Endothelial cell (in vitro differentiated cells): ENCODE results near the gene PTCHD4. TPM values are rescaled to one million over a fixed set of nuclear protein-coding genes. Genes with fewer than 3 reads are reported as not detected.

Source experiments
- DNase-seq: peaks from one replicate; pipeline ENCODE4 v3.0.0; 2021; ENCODE audit warnings: low spot score
- H3K27ac Mint-ChIP-seq: one replicate; pipeline ENCODE4 v1.8.0; 2021; ENCODE audit warnings: mixed read lengths, inconsistent platforms; ENCODE audit not compliant: unreplicated experiment
- H3K27me3 Mint-ChIP-seq: one replicate; pipeline ENCODE4 v1.8.0; 2021; ENCODE audit warnings: mild to moderate bottlenecking, moderate library complexity, mixed read lengths, inconsistent platforms; ENCODE audit not compliant: unreplicated experiment
- H3K36me3 Mint-ChIP-seq: one replicate; pipeline ENCODE4 v1.8.0; 2021; ENCODE audit warnings: mild to moderate bottlenecking, low read depth, mixed read lengths, inconsistent platforms; ENCODE audit not compliant: unreplicated experiment
- H3K4me1 Mint-ChIP-seq: one replicate; pipeline ENCODE4 v1.8.0; 2021; ENCODE audit warnings: mild to moderate bottlenecking, mixed read lengths, inconsistent platforms; ENCODE audit not compliant: unreplicated experiment
- H3K4me3 Mint-ChIP-seq: one replicate; pipeline ENCODE4 v1.8.0; 2021; ENCODE audit warnings: mild to moderate bottlenecking, mixed read lengths, inconsistent platforms; ENCODE audit not compliant: unreplicated experiment
- H3K9me3 Mint-ChIP-seq: one replicate; pipeline ENCODE4 v1.8.0; 2021; ENCODE audit warnings: mixed read lengths, inconsistent platforms; ENCODE audit not compliant: unreplicated experiment
- CTCF ChIP-seq: fragments of 200-600 bp; sonication (generic); IDR thresholded peaks from one replicate; pipeline ENCODE4 v1.5.0; 2021; ENCODE audit warnings: antibody characterized with exemption; ENCODE audit not compliant: unreplicated experiment
- total RNA-seq: library from RNA; stranded (reverse); fragmentation: NEBNext Ultra II Directional; extraction: Animal tissue kit (Norgen Biotek cat#: 25700); gene quantifications from one replicate; pipeline ENCODE4 v1.2.1, GENCODE V29; 2021; ENCODE audit not compliant: unreplicated experiment

Gene PTCHD4
- total RNA-seq, 1 donor from 2014 or later = 28.5 TPM

DNA sequence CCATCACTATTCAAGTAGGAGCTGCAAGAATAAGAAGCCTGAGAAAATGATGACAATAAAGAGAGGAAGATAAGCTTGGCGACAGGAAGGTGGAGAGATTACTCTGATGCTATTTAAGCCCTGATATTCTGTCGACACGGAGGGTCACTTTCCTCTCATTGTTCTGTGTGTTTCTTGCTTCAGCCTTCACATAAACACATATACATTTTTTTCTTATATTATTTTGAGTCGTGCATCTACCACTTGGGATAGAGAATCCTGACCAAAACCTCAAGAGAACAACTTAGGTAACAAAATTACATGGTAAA is 10.5 kb downstream of the PTCHD4 start:
- Mint-ChIP-seq H3K4me3 (peak overlapping the region; percentile 72), H3K9me3 (peaks cover 13% of the 10 kb centered on the region), H3K36me3 (peaks cover 61% of the 10 kb centered on the region), H3K27me3 (peaks cover 17% of the 10 kb centered on the region), H3K27ac (peak overlapping the region; percentile 94), H3K4me1 (peaks cover 69% of the 10 kb centered on the region)
- TF ChIP-seq CTCF = no peak
- no peak for DNase-seq

DNA sequence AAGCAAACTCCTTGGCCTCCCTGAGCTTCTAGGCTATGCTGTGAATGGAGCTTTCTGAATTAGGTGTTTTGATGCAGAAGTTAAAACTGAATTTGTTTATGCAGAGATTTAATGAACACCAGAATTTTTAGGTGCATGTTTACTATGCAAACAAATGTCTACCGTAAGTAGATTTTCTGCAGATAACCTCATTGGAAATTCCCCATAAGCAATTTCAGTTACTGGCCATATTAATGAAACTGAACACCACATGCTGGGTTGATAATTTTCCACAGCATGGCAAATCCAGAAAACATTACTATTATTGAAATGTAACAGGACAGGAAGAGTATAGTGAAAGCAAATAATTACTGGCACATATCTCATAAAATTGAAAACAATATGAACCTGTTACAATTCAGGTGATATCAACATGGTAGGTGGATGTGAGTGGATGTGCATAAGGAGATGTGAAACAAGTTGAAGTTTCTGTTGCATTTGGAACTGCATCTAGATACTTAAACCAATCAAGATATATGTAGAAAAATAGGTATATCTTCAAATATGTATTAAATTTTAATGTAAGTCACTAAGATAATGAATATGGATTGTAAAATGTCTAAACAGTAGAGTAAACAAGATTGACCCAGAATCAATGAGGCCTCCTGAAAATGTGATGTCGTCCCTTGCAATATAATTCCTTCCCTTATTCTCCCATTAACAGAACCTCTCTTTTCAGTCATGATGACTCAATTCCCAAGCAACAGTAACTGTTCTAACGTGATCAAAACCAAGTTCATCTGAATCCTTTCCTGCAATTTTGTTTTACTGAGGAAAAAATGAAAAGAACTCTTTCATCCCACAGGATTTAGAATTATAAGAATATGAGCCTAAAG is 11.0 kb downstream of the PTCHD4 start:
- Mint-ChIP-seq H3K27ac (peak overlapping the region; percentile 94), H3K4me3 (peak overlapping the region; percentile 72), H3K27me3 (peaks cover 16% of the 10 kb centered on the region), H3K9me3 (peaks cover 13% of the 10 kb centered on the region), H3K36me3 (peaks cover 56% of the 10 kb centered on the region), H3K4me1 (peaks cover 63% of the 10 kb centered on the region)
- no peak for TF ChIP-seq CTCF
- DNase-seq = no peak

DNA sequence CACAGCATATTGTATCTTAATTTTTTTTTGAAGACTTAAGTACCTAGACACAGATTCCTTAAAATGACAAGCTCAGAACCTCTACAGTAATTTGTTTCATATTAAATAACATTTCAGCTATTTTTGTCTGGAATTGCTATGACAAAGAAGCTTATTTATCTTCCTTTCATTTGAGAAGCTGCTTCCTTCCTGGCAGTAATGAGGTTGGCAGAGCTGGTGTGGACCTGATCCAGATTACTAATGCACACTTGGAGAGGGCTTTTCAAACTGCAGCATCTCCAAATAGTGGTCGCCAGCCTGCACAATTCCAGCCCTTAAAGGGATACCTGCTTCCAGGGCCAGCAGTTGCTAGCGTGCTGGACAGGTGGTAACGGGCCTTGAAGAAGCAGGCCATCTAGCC is 12.1 kb downstream of the PTCHD4 start:
- DNase-seq = no peak
- Mint-ChIP-seq H3K4me1 (peaks cover 66% of the 10 kb centered on the region), H3K27ac (no peak overlapping the region)

GRCh38 chr6:48092550-48093217 is 18.3 kb downstream of the PTCHD4 start:
- Mint-ChIP-seq H3K4me1 (peaks cover 36% of the 10 kb centered on the region), H3K9me3 (no peaks in the 10 kb centered on the region), H3K36me3 (peaks cover 38% of the 10 kb centered on the region), H3K4me3 (peak overlapping the region; percentile 51), H3K27me3 (peaks cover 10% of the 10 kb centered on the region), H3K27ac (no peak overlapping the region)
- TF ChIP-seq CTCF = no peak
- no peak for DNase-seq

More for the DNA sequence above, 12.1 kb downstream of the PTCHD4 start:
- H3K36me3 Mint-ChIP-seq = peaks cover 59% of the 10 kb centered on the region
- peaks cover 13% of the 10 kb centered on the region for H3K9me3 Mint-ChIP-seq
- H3K27me3 Mint-ChIP-seq = peaks cover 16% of the 10 kb centered on the region
- TF ChIP-seq CTCF = no peak
- no peak overlapping the region for H3K4me3 Mint-ChIP-seq

DNA sequence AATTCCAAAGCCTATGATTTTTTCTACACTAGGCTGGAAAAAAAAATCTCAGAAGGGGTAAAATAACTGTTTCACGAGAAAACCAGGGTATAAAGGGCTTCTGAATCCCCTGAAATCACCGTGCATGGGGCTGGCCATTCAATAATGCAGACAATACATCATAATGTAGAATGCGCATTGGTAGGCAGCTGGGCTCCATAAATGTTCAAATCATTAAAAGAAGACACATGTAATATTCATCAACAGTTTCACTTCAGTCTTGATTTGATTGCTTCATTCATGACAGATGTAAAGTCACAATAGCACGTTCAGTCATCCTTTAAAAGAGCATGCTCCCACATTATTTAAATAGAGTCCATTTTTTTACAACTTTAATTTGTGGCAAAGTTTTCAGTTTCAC is 20.5 kb downstream of the PTCHD4 start:
- Mint-ChIP-seq H3K27me3 (peaks cover 7% of the 10 kb centered on the region), H3K27ac (no peak overlapping the region), H3K4me3 (no peak overlapping the region), H3K9me3 (no peaks in the 10 kb centered on the region), H3K36me3 (peaks cover 31% of the 10 kb centered on the region), H3K4me1 (peaks cover 22% of the 10 kb centered on the region)
- TF ChIP-seq CTCF = no peak
- no peak for DNase-seq
